ENCODE data around the gene SH2D5. TPM values are rescaled to one million over a fixed set of nuclear protein-coding genes. Genes with fewer than 3 reads are reported as not detected.
A peak's percentile ranks its signal among the peaks of the same experiment; 100 is the strongest.

Gene SH2D5
- total RNA-seq, 1 experiment from 2014 or later = 14.0 TPM

- ChIA-PET CTCF (interaction anchor here (1.8 kb wide), 1 partner anchor 32 kb away, joined by 8 read pairs; no protein-coding TSS in a partner anchor), POLR2A (no interaction called here)
- Mint-ChIP-seq H3K4me3 (ENCODE audit: unreplicated experiment) (peak overlapping the region; percentile 30), H3K27ac (ENCODE audit: low read depth, unreplicated experiment) (no peak overlapping the region), H3K9me3 (ENCODE audit: unreplicated experiment) (no peaks in the 10 kb centered on the region), H3K36me3 (ENCODE audit: insufficient read depth, unreplicated experiment) (peaks cover 15% of the 10 kb centered on the region), H3K4me1 (ENCODE audit: insufficient read depth, unreplicated experiment) (peaks cover 8% of the 10 kb centered on the region), H3K27me3 (ENCODE audit: insufficient read depth, unreplicated experiment) (no peaks in the 10 kb centered on the region)
- no peak for DNase-seq (ENCODE audit: unreplicated experiment)
- TF ChIP-seq, protein P1, sequence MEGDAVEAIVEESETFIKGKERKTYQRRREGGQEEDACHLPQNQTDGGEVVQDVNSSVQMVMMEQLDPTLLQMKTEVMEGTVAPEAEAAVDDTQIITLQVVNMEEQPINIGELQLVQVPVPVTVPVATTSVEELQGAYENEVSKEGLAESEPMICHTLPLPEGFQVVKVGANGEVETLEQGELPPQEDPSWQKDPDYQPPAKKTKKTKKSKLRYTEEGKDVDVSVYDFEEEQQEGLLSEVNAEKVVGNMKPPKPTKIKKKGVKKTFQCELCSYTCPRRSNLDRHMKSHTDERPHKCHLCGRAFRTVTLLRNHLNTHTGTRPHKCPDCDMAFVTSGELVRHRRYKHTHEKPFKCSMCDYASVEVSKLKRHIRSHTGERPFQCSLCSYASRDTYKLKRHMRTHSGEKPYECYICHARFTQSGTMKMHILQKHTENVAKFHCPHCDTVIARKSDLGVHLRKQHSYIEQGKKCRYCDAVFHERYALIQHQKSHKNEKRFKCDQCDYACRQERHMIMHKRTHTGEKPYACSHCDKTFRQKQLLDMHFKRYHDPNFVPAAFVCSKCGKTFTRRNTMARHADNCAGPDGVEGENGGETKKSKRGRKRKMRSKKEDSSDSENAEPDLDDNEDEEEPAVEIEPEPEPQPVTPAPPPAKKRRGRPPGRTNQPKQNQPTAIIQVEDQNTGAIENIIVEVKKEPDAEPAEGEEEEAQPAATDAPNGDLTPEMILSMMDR (IDR thresholded peaks at IDR 0.05; ENCODE audit: unreplicated experiment) = no peak
- BruUV-seq (replicated peaks) = TSS peak; percentile 7
- intact Hi-C loops (cut with micrococcal nuclease) = no loop called here
Observed at GRCh38 chr1:20729155-20729931, 3.2 kb downstream of the SH2D5 start.

- ChIA-PET CTCF (interaction anchor here (1.8 kb wide), 1 partner anchor 31 kb away, joined by 8 read pairs; no protein-coding TSS in a partner anchor), POLR2A (no interaction called here)
- Mint-ChIP-seq H3K27ac (ENCODE audit: low read depth, unreplicated experiment) (peak overlapping the region; percentile 51), H3K36me3 (ENCODE audit: insufficient read depth, unreplicated experiment) (peaks cover 15% of the 10 kb centered on the region), H3K4me3 (ENCODE audit: unreplicated experiment) (no peak overlapping the region), H3K4me1 (ENCODE audit: insufficient read depth, unreplicated experiment) (peaks cover 8% of the 10 kb centered on the region), H3K27me3 (ENCODE audit: insufficient read depth, unreplicated experiment) (no peaks in the 10 kb centered on the region), H3K9me3 (ENCODE audit: unreplicated experiment) (no peaks in the 10 kb centered on the region)
- BruUV-seq (replicated peaks) = no TSS peak
- intact Hi-C loops (cut with micrococcal nuclease) = no loop called here
- TF ChIP-seq, protein P1 (IDR thresholded peaks at IDR 0.05; ENCODE audit: unreplicated experiment) = no peak
- DNase-seq (ENCODE audit: unreplicated experiment) = no peak
Observed at GRCh38 chr1:20728371-20729154, 3.9 kb downstream of the SH2D5 start.

- H3K27me3 Mint-ChIP-seq (ENCODE audit: insufficient read depth, unreplicated experiment) = no peaks in the 10 kb centered on the region
- intact Hi-C loops (cut with micrococcal nuclease) = no loop called here
- no TSS peak for BruUV-seq (replicated peaks)
- H3K4me1 Mint-ChIP-seq (ENCODE audit: insufficient read depth, unreplicated experiment) = peaks cover 8% of the 10 kb centered on the region
- no peak overlapping the region for H3K4me3 Mint-ChIP-seq (ENCODE audit: unreplicated experiment)
- POLR2A ChIA-PET = no interaction called here
- CTCF ChIA-PET = interaction anchor here (1.0 to 1.8 kb wide), 2 partner anchors 31 to 468 kb away, joined by 3 to 8 read pairs; no protein-coding TSS in a partner anchor
- H3K9me3 Mint-ChIP-seq (ENCODE audit: unreplicated experiment) = no peaks in the 10 kb centered on the region
- TF ChIP-seq, protein P1 (IDR thresholded peaks at IDR 0.05; ENCODE audit: unreplicated experiment) = no peak
- no peak for DNase-seq (ENCODE audit: unreplicated experiment)
- peak overlapping the region; percentile 51 for H3K27ac Mint-ChIP-seq (ENCODE audit: low read depth, unreplicated experiment)
- H3K36me3 Mint-ChIP-seq (ENCODE audit: insufficient read depth, unreplicated experiment) = peaks cover 14% of the 10 kb centered on the region
Observed at GRCh38 chr1:20727746-20728316, 4.7 kb downstream of the SH2D5 start.

All from MCF 10A (cell line).